Measurements from ENCODE around the gene MRPS9. TPM values are rescaled to one million over a fixed set of nuclear protein-coding genes. Genes with fewer than 3 reads are reported as not detected.

MRPS9 gene
- total and polyA plus RNA-seq, 8 donors, result 8.7 to 30.9 (median 22.4) TPM; not detected in 1

DNA sequence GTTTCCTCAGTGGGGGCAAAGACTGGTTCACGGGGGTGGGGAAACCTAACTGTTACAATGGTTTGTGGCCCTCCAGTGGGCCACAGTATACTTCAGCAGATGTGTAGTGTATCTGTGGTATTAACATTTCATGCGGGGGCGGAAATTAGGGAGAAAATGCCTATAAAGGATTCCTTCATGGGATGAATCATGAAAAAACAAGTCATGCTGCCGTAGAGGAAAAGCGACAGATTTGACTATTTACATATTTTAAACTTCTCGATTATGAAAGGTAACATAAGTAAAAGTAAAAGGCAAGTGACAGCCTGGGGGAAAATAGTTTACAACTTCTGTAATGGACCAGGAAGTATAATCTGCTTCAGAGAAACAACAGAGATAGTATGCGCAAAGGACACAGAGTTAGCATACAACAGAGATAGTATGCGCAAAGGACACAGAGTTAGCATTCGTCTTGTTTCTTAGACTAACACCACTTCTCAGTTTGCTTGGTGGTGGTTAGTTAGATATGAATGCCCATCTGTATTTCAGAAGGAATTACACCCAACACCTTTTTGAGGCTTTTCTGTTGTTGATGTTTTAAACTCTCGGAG is 41.1 kb downstream of the MRPS9 start:
- Histone ChIP-seq H3K36me3 (peaks cover 0 to 18% (median 7%) of the 10 kb centered on the region in 4 donors), H3K4me1 (no peaks in the 10 kb centered on the region), H3K4me3 (no peak overlapping the region), H3K27ac (no peak overlapping the region), H3K9me3 (no peaks in the 10 kb centered on the region), H3K27me3 (no peaks in the 10 kb centered on the region)
- TF ChIP-seq, protein P1, sequence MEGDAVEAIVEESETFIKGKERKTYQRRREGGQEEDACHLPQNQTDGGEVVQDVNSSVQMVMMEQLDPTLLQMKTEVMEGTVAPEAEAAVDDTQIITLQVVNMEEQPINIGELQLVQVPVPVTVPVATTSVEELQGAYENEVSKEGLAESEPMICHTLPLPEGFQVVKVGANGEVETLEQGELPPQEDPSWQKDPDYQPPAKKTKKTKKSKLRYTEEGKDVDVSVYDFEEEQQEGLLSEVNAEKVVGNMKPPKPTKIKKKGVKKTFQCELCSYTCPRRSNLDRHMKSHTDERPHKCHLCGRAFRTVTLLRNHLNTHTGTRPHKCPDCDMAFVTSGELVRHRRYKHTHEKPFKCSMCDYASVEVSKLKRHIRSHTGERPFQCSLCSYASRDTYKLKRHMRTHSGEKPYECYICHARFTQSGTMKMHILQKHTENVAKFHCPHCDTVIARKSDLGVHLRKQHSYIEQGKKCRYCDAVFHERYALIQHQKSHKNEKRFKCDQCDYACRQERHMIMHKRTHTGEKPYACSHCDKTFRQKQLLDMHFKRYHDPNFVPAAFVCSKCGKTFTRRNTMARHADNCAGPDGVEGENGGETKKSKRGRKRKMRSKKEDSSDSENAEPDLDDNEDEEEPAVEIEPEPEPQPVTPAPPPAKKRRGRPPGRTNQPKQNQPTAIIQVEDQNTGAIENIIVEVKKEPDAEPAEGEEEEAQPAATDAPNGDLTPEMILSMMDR (IDR thresholded peaks at IDR 0.05), result no peak
- TF ChIP-seq POLR2AphosphoS5 (IDR thresholded peaks at IDR 0.05), result no peak
- no peak for TF ChIP-seq POLR2A (IDR thresholded peaks at IDR 0.05)
- no peak for TF ChIP-seq EP300 (IDR thresholded peaks at IDR 0.05)
- DNase-seq, result no peak
- WGBS, 5 donors, result 85 to 92% (median 89%) methylated on average over 9 to 10 of the region's 10 CpGs
- intact Hi-C loops (cut with DNase I; ENCODE audit: low total_unique reads), result no loop called here

DNA sequence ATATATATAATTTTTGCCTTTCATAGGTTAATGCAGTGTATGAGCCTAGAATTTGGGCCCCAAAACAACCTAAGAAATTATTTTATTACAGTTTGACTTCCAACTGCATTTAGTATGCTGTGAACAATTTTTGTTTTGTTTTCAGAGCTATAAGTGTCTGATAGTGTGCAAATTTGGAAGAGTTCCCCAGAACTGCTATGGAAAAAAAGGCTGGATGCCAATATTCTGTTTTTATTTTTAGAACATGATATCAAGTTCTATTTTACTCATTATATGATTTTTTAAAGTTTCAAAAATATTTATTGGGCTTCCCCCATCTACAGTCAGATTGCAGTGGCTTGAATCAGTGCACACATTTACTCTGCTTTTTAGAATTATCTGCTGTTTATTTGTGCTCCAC is 42.6 kb downstream of the MRPS9 start:
- intact Hi-C loops (cut with DNase I; ENCODE audit: low total_unique reads), result no loop called here
- no peak overlapping the region for H3K27ac ChIP-seq
- no peaks in the 10 kb centered on the region for H3K9me3 ChIP-seq
- H3K4me3 ChIP-seq, result no peak overlapping the region
- no peak for TF ChIP-seq EP300 (IDR thresholded peaks at IDR 0.05)
- TF ChIP-seq, protein P1 (IDR thresholded peaks at IDR 0.05), result no peak
- no peak for TF ChIP-seq POLR2A (IDR thresholded peaks at IDR 0.05)
- TF ChIP-seq POLR2AphosphoS5 (IDR thresholded peaks at IDR 0.05), result no peak
- no peaks in the 10 kb centered on the region for H3K27me3 ChIP-seq
- no peaks in the 10 kb centered on the region for H3K4me1 ChIP-seq
- peak in 1 of 2 donors; percentile 21 for DNase-seq
- peaks cover 0 to 14% (median 4%) of the 10 kb centered on the region in 4 donors for H3K36me3 ChIP-seq

DNA sequence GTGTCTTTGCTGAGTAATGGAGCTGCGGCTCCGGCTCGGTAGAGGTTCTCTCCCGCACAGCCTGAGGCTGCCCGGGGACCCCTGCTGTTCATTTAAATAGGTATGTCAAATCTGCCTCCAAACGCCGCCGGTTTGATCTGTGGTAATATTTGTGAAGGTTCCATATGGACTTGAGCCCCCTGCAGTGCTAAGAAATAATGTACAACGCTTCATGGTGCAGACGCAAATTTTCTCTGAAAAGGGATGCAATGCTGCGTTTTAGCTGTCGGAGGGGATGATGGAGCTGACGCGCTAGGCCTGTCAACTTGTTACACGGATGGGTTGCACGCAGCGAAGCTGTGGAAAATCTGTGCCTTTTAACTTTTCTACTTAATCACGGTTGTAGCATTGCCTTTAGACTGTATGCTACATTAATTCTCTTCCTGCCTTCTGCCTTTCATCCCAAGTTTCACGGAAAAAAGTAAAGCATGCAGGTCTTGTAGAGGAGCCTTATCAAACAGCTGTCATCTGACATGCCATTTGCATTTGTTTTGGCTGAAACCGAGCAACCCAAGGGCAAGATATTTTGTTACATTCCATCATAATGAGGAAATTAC is 43.2 kb downstream of the MRPS9 start:
- Histone ChIP-seq H3K9me3 (no peaks in the 10 kb centered on the region), H3K27me3 (no peaks in the 10 kb centered on the region), H3K4me3 (no peak overlapping the region), H3K4me1 (no peaks in the 10 kb centered on the region), H3K36me3 (peaks cover 0 to 14% (median 4%) of the 10 kb centered on the region in 4 donors), H3K27ac (no peak overlapping the region)
- intact Hi-C loops (cut with DNase I; ENCODE audit: low total_unique reads), result no loop called here
- TF ChIP-seq, protein P1 (IDR thresholded peaks at IDR 0.05), result no peak
- TF ChIP-seq POLR2A (IDR thresholded peaks at IDR 0.05) (no peak), POLR2AphosphoS5 (IDR thresholded peaks at IDR 0.05) (no peak), EP300 (IDR thresholded peaks at IDR 0.05) (no peak)
- DNase-seq, result peak in 1 of 2 donors; percentile 12
- 72 to 83% (median 77%) methylated on average over 20 of the region's 20 CpGs for WGBS, 5 donors

DNA sequence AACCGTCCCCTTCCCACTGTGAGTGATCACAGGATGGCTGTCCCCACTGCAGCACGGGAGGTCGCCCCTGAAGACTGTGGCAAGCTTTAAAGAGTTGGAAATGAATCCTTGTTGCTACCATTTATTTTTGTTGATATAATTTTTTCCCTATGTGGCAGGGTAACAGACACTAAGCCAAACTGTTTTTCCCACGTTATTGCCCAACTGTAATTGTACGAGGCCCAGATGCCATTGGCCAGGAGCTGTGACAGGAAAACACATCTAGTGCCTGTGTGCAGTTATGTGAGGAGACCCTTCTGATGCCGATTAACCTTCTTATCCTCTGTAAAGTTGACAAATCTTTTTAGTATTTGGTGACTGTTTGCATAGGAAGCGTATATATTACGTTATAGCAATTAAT is 44.2 kb downstream of the MRPS9 start:
- intact Hi-C loops (cut with DNase I; ENCODE audit: low total_unique reads), result no loop called here
- H3K9me3 ChIP-seq, result no peaks in the 10 kb centered on the region
- no peaks in the 10 kb centered on the region for H3K4me1 ChIP-seq
- no peak for TF ChIP-seq POLR2A (IDR thresholded peaks at IDR 0.05)
- no peak for TF ChIP-seq POLR2AphosphoS5 (IDR thresholded peaks at IDR 0.05)
- no peak for TF ChIP-seq EP300 (IDR thresholded peaks at IDR 0.05)
- TF ChIP-seq, protein P1 (IDR thresholded peaks at IDR 0.05), result no peak
- no peaks in the 10 kb centered on the region for H3K27me3 ChIP-seq
- H3K36me3 ChIP-seq, result peaks cover 0 to 14% (median 4%) of the 10 kb centered on the region in 4 donors
- H3K27ac ChIP-seq, result no peak overlapping the region
- no peak overlapping the region for H3K4me3 ChIP-seq
- DNase-seq, result no peak
- WGBS, 5 donors, result 82 to 92% (median 85%) methylated on average over 8 of the region's 8 CpGs

All from stomach (tissue), 9 donors.